ENCODE measurements around the gene TNNT3. TPM values are rescaled to one million over a fixed set of nuclear protein-coding genes. Genes with fewer than 3 reads are reported as not detected.
A peak's percentile ranks its signal among the peaks of the same experiment; 100 is the strongest.

Gene TNNT3
- total and polyA plus RNA-seq, 4 experiments from 2014 or later = 9.3 to 10.5 TPM; not detected in 2

- Mint-ChIP-seq H3K9me3 (no peaks in the 10 kb centered on the region), H3K4me3 (no peak overlapping the region), H3K4me1 (no peaks in the 10 kb centered on the region), H3K36me3 (no peaks in the 10 kb centered on the region), H3K27ac (no peak overlapping the region), H3K27me3 (no peaks in the 10 kb centered on the region)
- Histone ChIP-seq H3K4me3 (ENCODE audit: low read length in 2 of 2) (no peak overlapping the region), H3K9me3 (ENCODE audit: control insufficient read depth in 1 of 2, low read length in 2 of 2) (no peaks in the 10 kb centered on the region), H3K4me1 (ENCODE audit: insufficient read depth, low read length) (no peaks in the 10 kb centered on the region), H3K27me3 (ENCODE audit: insufficient read depth, low read length) (no peaks in the 10 kb centered on the region), H3K27ac (ENCODE audit: low read depth, low read length) (no peak overlapping the region), H3K36me3 (ENCODE audit: insufficient read depth, low read length) (no peaks in the 10 kb centered on the region)
- no peak for DNase-seq
- CTCF ChIA-PET (ENCODE audit: partially characterized antibody) = interaction anchor here (0.6 to 2.0 kb wide), 2 partner anchors 48 kb away, joined by 4 to 9 read pairs; no protein-coding TSS in a partner anchor
- intact Hi-C loops (cut with micrococcal nuclease) = no loop called here
- POLR2A ChIA-PET (ENCODE audit: partially characterized antibody) = no interaction called here
Observed at GRCh38 chr11:1952806-1953482, 33.4 kb downstream of the TNNT3 start.

GRCh38 chr11:1953489-1954266 lies 34.2 kb downstream of the TNNT3 start:
- Histone ChIP-seq H3K27ac (ENCODE audit: low read depth, low read length) (no peak overlapping the region), H3K9me3 (ENCODE audit: control insufficient read depth in 1 of 2, low read length in 2 of 2) (no peaks in the 10 kb centered on the region), H3K4me1 (ENCODE audit: insufficient read depth, low read length) (no peaks in the 10 kb centered on the region), H3K27me3 (ENCODE audit: insufficient read depth, low read length) (no peaks in the 10 kb centered on the region), H3K36me3 (ENCODE audit: insufficient read depth, low read length) (no peaks in the 10 kb centered on the region), H3K4me3 (ENCODE audit: low read length in 2 of 2) (no peak overlapping the region)
- H3K36me3 Mint-ChIP-seq = no peaks in the 10 kb centered on the region
- no peak overlapping the region for H3K27ac Mint-ChIP-seq
- no peaks in the 10 kb centered on the region for H3K4me1 Mint-ChIP-seq
- H3K27me3 Mint-ChIP-seq = no peaks in the 10 kb centered on the region
- peak in 2 of 5 donors; percentile 13 to 30 for DNase-seq
- intact Hi-C loops (cut with micrococcal nuclease) = no loop called here
- no peaks in the 10 kb centered on the region for H3K9me3 Mint-ChIP-seq
- ChIA-PET POLR2A (ENCODE audit: partially characterized antibody) (no interaction called here), CTCF (ENCODE audit: partially characterized antibody) (interaction anchor here (0.6 to 2.0 kb wide), 5 partner anchors 9 to 301 kb away, joined by 3 to 9 read pairs (median 4); no protein-coding TSS in a partner anchor)
- H3K4me3 Mint-ChIP-seq = no peak overlapping the region

GRCh38 chr11:1958367-1958766 lies 38.9 kb downstream of the TNNT3 start:
- CTCF ChIA-PET (ENCODE audit: partially characterized antibody) = interaction anchor here (1.4 kb wide), 1 partner anchor 10 kb away, joined by 4 read pairs; no protein-coding TSS in a partner anchor
- Histone ChIP-seq H3K9me3 (ENCODE audit: control insufficient read depth in 1 of 2, low read length in 2 of 2) (no peaks in the 10 kb centered on the region), H3K27me3 (ENCODE audit: insufficient read depth, low read length) (no peaks in the 10 kb centered on the region), H3K4me1 (ENCODE audit: insufficient read depth, low read length) (no peaks in the 10 kb centered on the region), H3K4me3 (ENCODE audit: low read length in 2 of 2) (no peak overlapping the region), H3K27ac (ENCODE audit: low read depth, low read length) (no peak overlapping the region), H3K36me3 (ENCODE audit: insufficient read depth, low read length) (no peaks in the 10 kb centered on the region)
- Mint-ChIP-seq H3K27ac (no peak overlapping the region), H3K27me3 (no peaks in the 10 kb centered on the region), H3K9me3 (no peaks in the 10 kb centered on the region), H3K4me3 (no peak overlapping the region), H3K36me3 (no peaks in the 10 kb centered on the region), H3K4me1 (no peaks in the 10 kb centered on the region)
- intact Hi-C loops (cut with micrococcal nuclease) = no loop called here
- POLR2A ChIA-PET (ENCODE audit: partially characterized antibody) = no interaction called here
- no peak for DNase-seq

GRCh38 chr11:1959786-1960185 lies 40.3 kb downstream of the TNNT3 start:
- Mint-ChIP-seq H3K4me3 (no peak overlapping the region), H3K27me3 (no peaks in the 10 kb centered on the region), H3K9me3 (no peaks in the 10 kb centered on the region), H3K4me1 (no peaks in the 10 kb centered on the region), H3K27ac (no peak overlapping the region), H3K36me3 (no peaks in the 10 kb centered on the region)
- intact Hi-C loops (cut with micrococcal nuclease) = no loop called here
- Histone ChIP-seq H3K4me3 (ENCODE audit: low read length in 2 of 2) (no peak overlapping the region), H3K36me3 (ENCODE audit: insufficient read depth, low read length) (no peaks in the 10 kb centered on the region), H3K27ac (ENCODE audit: low read depth, low read length) (no peak overlapping the region), H3K9me3 (ENCODE audit: control insufficient read depth in 1 of 2, low read length in 2 of 2) (no peaks in the 10 kb centered on the region), H3K27me3 (ENCODE audit: insufficient read depth, low read length) (no peaks in the 10 kb centered on the region), H3K4me1 (ENCODE audit: insufficient read depth, low read length) (no peaks in the 10 kb centered on the region)
- POLR2A ChIA-PET (ENCODE audit: partially characterized antibody) = no interaction called here
- CTCF ChIA-PET (ENCODE audit: partially characterized antibody) = no interaction called here
- no peak for DNase-seq

GRCh38 chr11:1963864-1964263 lies 44.4 kb downstream of the TNNT3 start:
- Histone ChIP-seq H3K27ac (ENCODE audit: low read depth, low read length) (no peak overlapping the region), H3K36me3 (ENCODE audit: insufficient read depth, low read length) (no peaks in the 10 kb centered on the region), H3K9me3 (ENCODE audit: control insufficient read depth in 1 of 2, low read length in 2 of 2) (no peaks in the 10 kb centered on the region), H3K27me3 (ENCODE audit: insufficient read depth, low read length) (no peaks in the 10 kb centered on the region), H3K4me3 (ENCODE audit: low read length in 2 of 2) (no peak overlapping the region), H3K4me1 (ENCODE audit: insufficient read depth, low read length) (no peaks in the 10 kb centered on the region)
- H3K36me3 Mint-ChIP-seq = no peaks in the 10 kb centered on the region
- H3K27me3 Mint-ChIP-seq = no peaks in the 10 kb centered on the region
- POLR2A ChIA-PET (ENCODE audit: partially characterized antibody) = no interaction called here
- no peak overlapping the region for H3K27ac Mint-ChIP-seq
- DNase-seq = no peak
- intact Hi-C loops (cut with micrococcal nuclease) = no loop called here
- H3K9me3 Mint-ChIP-seq = no peaks in the 10 kb centered on the region
- CTCF ChIA-PET (ENCODE audit: partially characterized antibody) = interaction anchor here (1.1 kb wide), 1 partner anchor 188 kb away, joined by 3 read pairs; no protein-coding TSS in a partner anchor
- no peaks in the 10 kb centered on the region for H3K4me1 Mint-ChIP-seq
- H3K4me3 Mint-ChIP-seq = no peak overlapping the region

- Mint-ChIP-seq H3K9me3 (no peaks in the 10 kb centered on the region), H3K36me3 (no peaks in the 10 kb centered on the region), H3K4me1 (no peaks in the 10 kb centered on the region), H3K27me3 (no peaks in the 10 kb centered on the region), H3K27ac (no peak overlapping the region), H3K4me3 (no peak overlapping the region)
- ChIA-PET CTCF (ENCODE audit: partially characterized antibody) (interaction anchor here (1.1 kb wide), 1 partner anchor 187 kb away, joined by 3 read pairs; no protein-coding TSS in a partner anchor), POLR2A (ENCODE audit: partially characterized antibody) (no interaction called here)
- DNase-seq = no peak
- no peaks in the 10 kb centered on the region for H3K9me3 ChIP-seq (ENCODE audit: control insufficient read depth in 1 of 2, low read length in 2 of 2)
- H3K4me1 ChIP-seq (ENCODE audit: insufficient read depth, low read length) = no peaks in the 10 kb centered on the region
- no peaks in the 10 kb centered on the region for H3K27me3 ChIP-seq (ENCODE audit: insufficient read depth, low read length)
- H3K36me3 ChIP-seq (ENCODE audit: insufficient read depth, low read length) = no peaks in the 10 kb centered on the region
- no peak overlapping the region for H3K27ac ChIP-seq (ENCODE audit: low read depth, low read length)
- intact Hi-C loops (cut with micrococcal nuclease) = no loop called here
- H3K4me3 ChIP-seq (ENCODE audit: low read length in 2 of 2) = no peak overlapping the region
Observed at GRCh38 chr11:1964348-1964747, 44.8 kb downstream of the TNNT3 start.

- POLR2A ChIA-PET (ENCODE audit: partially characterized antibody) = no interaction called here
- intact Hi-C loops (cut with micrococcal nuclease) = no loop called here
Observed at GRCh38 chr11:1964955-1965354, 45.5 kb downstream of the TNNT3 start.

More at GRCh38 chr11:1964955-1965354, 45.5 kb downstream of the TNNT3 start:
- Histone ChIP-seq H3K27me3 (ENCODE audit: insufficient read depth, low read length) (no peaks in the 10 kb centered on the region), H3K27ac (ENCODE audit: low read depth, low read length) (no peak overlapping the region), H3K9me3 (ENCODE audit: control insufficient read depth in 1 of 2, low read length in 2 of 2) (no peaks in the 10 kb centered on the region), H3K36me3 (ENCODE audit: insufficient read depth, low read length) (no peaks in the 10 kb centered on the region), H3K4me1 (ENCODE audit: insufficient read depth, low read length) (no peaks in the 10 kb centered on the region), H3K4me3 (ENCODE audit: low read length in 2 of 2) (no peak overlapping the region)
- DNase-seq = no peak
- Mint-ChIP-seq H3K36me3 (no peaks in the 10 kb centered on the region), H3K27ac (no peak overlapping the region), H3K4me1 (no peaks in the 10 kb centered on the region), H3K4me3 (no peak overlapping the region), H3K9me3 (no peaks in the 10 kb centered on the region), H3K27me3 (no peaks in the 10 kb centered on the region)
- CTCF ChIA-PET (ENCODE audit: partially characterized antibody) = interaction anchor here (1.1 kb wide), 1 partner anchor 187 kb away, joined by 3 read pairs; no protein-coding TSS in a partner anchor
